ENCODE data around the gene FBXL20.

GRCh38 chr17:39276113-39276512 is 125.3 kb downstream of the FBXL20 start:
- TF ChIP-seq, protein P1, sequence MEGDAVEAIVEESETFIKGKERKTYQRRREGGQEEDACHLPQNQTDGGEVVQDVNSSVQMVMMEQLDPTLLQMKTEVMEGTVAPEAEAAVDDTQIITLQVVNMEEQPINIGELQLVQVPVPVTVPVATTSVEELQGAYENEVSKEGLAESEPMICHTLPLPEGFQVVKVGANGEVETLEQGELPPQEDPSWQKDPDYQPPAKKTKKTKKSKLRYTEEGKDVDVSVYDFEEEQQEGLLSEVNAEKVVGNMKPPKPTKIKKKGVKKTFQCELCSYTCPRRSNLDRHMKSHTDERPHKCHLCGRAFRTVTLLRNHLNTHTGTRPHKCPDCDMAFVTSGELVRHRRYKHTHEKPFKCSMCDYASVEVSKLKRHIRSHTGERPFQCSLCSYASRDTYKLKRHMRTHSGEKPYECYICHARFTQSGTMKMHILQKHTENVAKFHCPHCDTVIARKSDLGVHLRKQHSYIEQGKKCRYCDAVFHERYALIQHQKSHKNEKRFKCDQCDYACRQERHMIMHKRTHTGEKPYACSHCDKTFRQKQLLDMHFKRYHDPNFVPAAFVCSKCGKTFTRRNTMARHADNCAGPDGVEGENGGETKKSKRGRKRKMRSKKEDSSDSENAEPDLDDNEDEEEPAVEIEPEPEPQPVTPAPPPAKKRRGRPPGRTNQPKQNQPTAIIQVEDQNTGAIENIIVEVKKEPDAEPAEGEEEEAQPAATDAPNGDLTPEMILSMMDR (conservative IDR thresholded peaks at IDR 0.05; ENCODE audit: low read depth, low read length) = no peak
- TF ChIP-seq EZH2 (IDR thresholded peaks at IDR 0.05; ENCODE audit: low read length, unreplicated experiment) (no peak), EZH2phosphoT487 (IDR thresholded peaks at IDR 0.05; ENCODE audit: borderline replicate concordance, low read length) (no peak)
